Adrenal gland (tissue), 5 donors: ENCODE data around the gene LRRK1.

Source experiments
- CTCF ChIP-seq, 6 experiments: fragments of 450-650 bp in 4 of 6; fragments of 200-600 bp in 2 of 6; sonication (generic) in 1 of 6; IDR thresholded peaks; 1 replicate in 5 of 6; 2 replicates in 1 of 6; pipeline versions ENCODE4 v1.5.1 to v1.8.0; 2016 to 2021; ENCODE audit warnings: antibody characterized with exemption in 6 of 6, mild to moderate bottlenecking in 2 of 6, moderate library complexity in 1 of 6
- POLR2A ChIP-seq, 2 donors: fragments of 450-650 bp; IDR thresholded peaks; one replicate each; pipeline ENCODE4 v1.6.1; 2017; ENCODE audit warnings: antibody characterized with exemption in 2 of 2, mild to moderate bottlenecking in 2 of 2, moderate library complexity in 1 of 2
- donor health status: DM: no; HTN: no; CAD: no.

- TF ChIP-seq CTCF (IDR thresholded peaks at IDR 0.05) (no peak), POLR2A (IDR thresholded peaks at IDR 0.05) (no peak)
Observed at GRCh38 chr15:101107625-101108460, 188.7 kb downstream of the LRRK1 start.
